Measurements from ENCODE around the gene TGFB1.

Gene TGFB1

DNA sequence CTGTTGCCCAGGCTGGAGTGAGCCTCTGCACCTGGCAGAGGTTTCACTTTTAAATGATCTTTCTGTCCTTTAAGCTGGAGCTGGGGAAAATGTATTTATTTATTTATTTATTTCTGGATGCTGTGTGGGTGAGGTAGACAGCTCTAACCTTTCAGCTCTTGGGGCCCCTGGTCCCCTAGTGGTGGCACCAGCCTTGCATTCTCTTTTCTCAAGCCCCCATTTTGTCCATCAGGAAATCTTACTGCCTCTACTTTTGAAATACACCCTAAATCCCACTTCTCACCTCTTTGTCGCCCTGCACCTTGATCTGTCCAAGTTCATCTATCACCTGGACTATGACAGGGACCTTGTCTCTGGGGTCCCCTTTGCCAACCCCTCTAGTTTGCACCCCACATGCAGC lies 12.4 kb upstream of the TGFB1 start:
- H4K20me1 ChIP-seq (ENCODE audit: insufficient read depth, low read length, poor library complexity, severe bottlenecking) = no peaks in the 10 kb centered on the region
- H3K9ac ChIP-seq (ENCODE audit: low read depth, low read length, poor library complexity, severe bottlenecking) = no peak overlapping the region
- H3K9me3 ChIP-seq (ENCODE audit: insufficient read depth, low read depth, low read length) = no peaks in the 10 kb centered on the region
- H3K4me1 ChIP-seq (ENCODE audit: insufficient read depth, low read length, poor library complexity, severe bottlenecking) = peaks cover 18% of the 10 kb centered on the region
- H3K4me3 ChIP-seq (ENCODE audit: low read length, poor library complexity, severe bottlenecking) = no peak overlapping the region
- no peaks in the 10 kb centered on the region for H3K9me2 ChIP-seq (replicated peaks; ENCODE audit: low read depth, low read length)
- no peaks in the 10 kb centered on the region for H3K36me3 ChIP-seq (ENCODE audit: insufficient read depth, low read length)
- peaks cover 21% of the 10 kb centered on the region for H3K79me2 ChIP-seq (ENCODE audit: insufficient read depth, low read length)
- H2AFZ ChIP-seq (ENCODE audit: low read length) = no peak overlapping the region
- peak overlapping the region; percentile 4 for H3K4me2 ChIP-seq (ENCODE audit: low read depth, low read length, poor library complexity, severe bottlenecking)
- no peaks in the 10 kb centered on the region for H3F3A ChIP-seq (ENCODE audit: low read depth)
- no peaks in the 10 kb centered on the region for H3K27me3 ChIP-seq (ENCODE audit: insufficient read depth, low read length, poor library complexity, severe bottlenecking)
- TF ChIP-seq, protein P1, sequence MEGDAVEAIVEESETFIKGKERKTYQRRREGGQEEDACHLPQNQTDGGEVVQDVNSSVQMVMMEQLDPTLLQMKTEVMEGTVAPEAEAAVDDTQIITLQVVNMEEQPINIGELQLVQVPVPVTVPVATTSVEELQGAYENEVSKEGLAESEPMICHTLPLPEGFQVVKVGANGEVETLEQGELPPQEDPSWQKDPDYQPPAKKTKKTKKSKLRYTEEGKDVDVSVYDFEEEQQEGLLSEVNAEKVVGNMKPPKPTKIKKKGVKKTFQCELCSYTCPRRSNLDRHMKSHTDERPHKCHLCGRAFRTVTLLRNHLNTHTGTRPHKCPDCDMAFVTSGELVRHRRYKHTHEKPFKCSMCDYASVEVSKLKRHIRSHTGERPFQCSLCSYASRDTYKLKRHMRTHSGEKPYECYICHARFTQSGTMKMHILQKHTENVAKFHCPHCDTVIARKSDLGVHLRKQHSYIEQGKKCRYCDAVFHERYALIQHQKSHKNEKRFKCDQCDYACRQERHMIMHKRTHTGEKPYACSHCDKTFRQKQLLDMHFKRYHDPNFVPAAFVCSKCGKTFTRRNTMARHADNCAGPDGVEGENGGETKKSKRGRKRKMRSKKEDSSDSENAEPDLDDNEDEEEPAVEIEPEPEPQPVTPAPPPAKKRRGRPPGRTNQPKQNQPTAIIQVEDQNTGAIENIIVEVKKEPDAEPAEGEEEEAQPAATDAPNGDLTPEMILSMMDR (conservative IDR thresholded peaks at IDR 0.05; ENCODE audit: low read length) = peak; percentile 49; the same call in 1 of the 2 replicates
- TF ChIP-seq EZH2phosphoT487 (IDR thresholded peaks at IDR 0.05; ENCODE audit: borderline replicate concordance) = no peak

DNA sequence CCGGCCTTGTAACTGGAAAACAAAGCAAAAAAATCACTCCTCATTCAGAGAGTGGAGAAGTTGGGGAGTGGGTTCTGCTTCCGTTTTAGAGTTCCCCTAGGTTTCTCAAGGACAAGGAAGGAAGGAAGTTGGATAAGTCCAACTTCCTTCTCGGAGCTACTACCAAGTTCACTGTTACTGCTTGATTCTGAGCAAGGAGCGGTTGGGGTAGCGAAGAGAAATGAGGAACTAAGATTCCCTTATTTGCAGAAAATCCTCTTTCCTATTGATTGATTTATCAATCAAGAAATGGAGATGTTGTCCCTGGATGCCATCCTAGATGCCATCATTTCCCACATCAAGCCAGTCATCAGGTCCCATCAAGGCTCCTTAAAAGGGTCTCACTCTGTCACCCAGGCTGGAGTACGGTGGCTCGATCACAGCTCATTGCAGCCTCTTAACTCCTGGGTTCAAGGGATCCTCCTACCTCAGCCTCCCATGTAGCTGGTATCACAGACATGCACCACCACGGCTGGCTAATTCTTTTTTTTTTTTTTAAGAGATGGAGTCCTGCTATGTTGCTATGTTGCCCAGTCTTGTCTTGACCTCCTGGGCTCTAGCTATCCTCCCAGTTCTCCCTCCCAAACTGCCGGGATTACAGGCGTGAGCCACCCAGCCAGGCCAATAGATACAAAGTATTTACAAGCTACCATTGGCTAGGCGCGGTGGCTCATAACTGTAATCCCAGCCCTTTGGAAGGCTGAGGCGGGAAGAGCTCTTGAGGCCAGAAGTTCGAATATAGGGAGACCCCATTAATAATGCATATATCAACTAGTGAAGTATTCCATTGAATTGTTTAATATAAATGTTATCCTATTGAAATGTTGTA lies 11.0 kb upstream of the TGFB1 start:
- peak overlapping the region; percentile 90 for H3K9ac ChIP-seq (ENCODE audit: low read depth, low read length, poor library complexity, severe bottlenecking)
- peak overlapping the region; percentile 88 for H3K4me2 ChIP-seq (ENCODE audit: low read depth, low read length, poor library complexity, severe bottlenecking)
- H3K9me2 ChIP-seq (replicated peaks; ENCODE audit: low read depth, low read length) = no peaks in the 10 kb centered on the region
- H2AFZ ChIP-seq (ENCODE audit: low read length) = peak overlapping the region; percentile 65
- no peaks in the 10 kb centered on the region for H4K20me1 ChIP-seq (ENCODE audit: insufficient read depth, low read length, poor library complexity, severe bottlenecking)
- H3K9me3 ChIP-seq (ENCODE audit: insufficient read depth, low read depth, low read length) = no peaks in the 10 kb centered on the region
- peaks cover 18% of the 10 kb centered on the region for H3K4me1 ChIP-seq (ENCODE audit: insufficient read depth, low read length, poor library complexity, severe bottlenecking)
- peak overlapping the region; percentile 84 for H3K4me3 ChIP-seq (ENCODE audit: low read length, poor library complexity, severe bottlenecking)
- TF ChIP-seq, protein P1 (conservative IDR thresholded peaks at IDR 0.05; ENCODE audit: low read length) = no peak
- no peak for TF ChIP-seq EZH2phosphoT487 (IDR thresholded peaks at IDR 0.05; ENCODE audit: borderline replicate concordance)
- H3F3A ChIP-seq (ENCODE audit: low read depth) = no peaks in the 10 kb centered on the region
- peaks cover 21% of the 10 kb centered on the region for H3K79me2 ChIP-seq (ENCODE audit: insufficient read depth, low read length)
- H3K36me3 ChIP-seq (ENCODE audit: insufficient read depth, low read length) = no peaks in the 10 kb centered on the region
- H3K27me3 ChIP-seq (ENCODE audit: insufficient read depth, low read length, poor library complexity, severe bottlenecking) = no peaks in the 10 kb centered on the region

DNA sequence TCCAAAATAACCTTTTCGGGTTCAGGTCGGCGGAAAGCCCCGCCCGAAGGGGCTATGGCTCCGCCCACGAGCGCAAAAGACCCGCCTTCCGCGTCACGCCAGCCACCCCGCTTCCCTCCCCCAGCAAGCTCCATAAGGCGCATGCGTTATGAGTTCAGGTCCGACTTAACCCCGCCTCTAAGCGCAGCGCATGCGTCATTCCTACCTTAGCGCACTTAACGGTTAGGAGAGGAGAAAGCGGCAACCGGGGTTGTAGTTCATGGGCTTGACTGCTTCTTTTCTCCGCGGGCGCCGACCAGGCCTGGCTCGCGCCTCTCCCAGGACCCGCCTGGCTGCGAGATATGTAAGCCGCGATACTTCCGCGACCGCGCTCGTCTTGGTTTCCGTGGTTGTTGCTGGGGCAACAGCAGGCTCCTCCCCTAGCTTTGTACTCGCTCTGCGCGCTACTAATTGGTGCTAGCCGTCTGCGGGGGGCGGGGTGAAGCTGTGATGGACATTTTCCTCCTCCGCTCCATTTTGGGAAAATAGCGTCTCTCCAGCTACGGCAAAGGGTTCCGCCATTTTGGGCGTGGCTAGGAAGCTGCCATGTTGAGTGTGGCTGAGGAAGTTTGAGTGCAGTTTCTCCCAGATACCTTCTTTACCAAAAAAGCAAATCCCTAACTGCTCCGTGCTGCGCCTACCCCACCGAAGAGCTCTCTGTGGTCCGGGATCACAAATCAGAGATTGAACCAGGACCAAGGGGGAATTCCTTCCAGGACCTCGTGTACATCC lies 10.2 kb upstream of the TGFB1 start, which contains the start of gene B9D2:
B9D2 (minus strand) TSS at position 397 of the 771 bp plus-strand sequence. CDS start 630 bp downstream, outside the sequence.
- Histone ChIP-seq H3K9me3 (ENCODE audit: insufficient read depth, low read depth, low read length) (no peaks in the 10 kb centered on the region), H3K36me3 (ENCODE audit: insufficient read depth, low read length) (no peaks in the 10 kb centered on the region), H3K4me1 (ENCODE audit: insufficient read depth, low read length, poor library complexity, severe bottlenecking) (peaks cover 18% of the 10 kb centered on the region), H3K4me3 (ENCODE audit: low read length, poor library complexity, severe bottlenecking) (peak within 1 kb of the TSS; percentile 84), H3K27me3 (ENCODE audit: insufficient read depth, low read length, poor library complexity, severe bottlenecking) (no peaks in the 10 kb centered on the region), H3K9me2 (replicated peaks; ENCODE audit: low read depth, low read length) (no peaks in the 10 kb centered on the region), H2AFZ (ENCODE audit: low read length) (peak within 1 kb of the TSS; percentile 85), H4K20me1 (ENCODE audit: insufficient read depth, low read length, poor library complexity, severe bottlenecking) (no peaks in the 10 kb centered on the region), H3F3A (ENCODE audit: low read depth) (no peaks in the 10 kb centered on the region), H3K9ac (ENCODE audit: low read depth, low read length, poor library complexity, severe bottlenecking) (peak within 1 kb of the TSS; percentile 90), H3K79me2 (ENCODE audit: insufficient read depth, low read length) (peaks cover 21% of the 10 kb centered on the region), H3K4me2 (ENCODE audit: low read depth, low read length, poor library complexity, severe bottlenecking) (peak within 1 kb of the TSS; percentile 88)
- TF ChIP-seq, protein P1 (conservative IDR thresholded peaks at IDR 0.05; ENCODE audit: low read length) = no peak
- TF ChIP-seq EZH2phosphoT487 (IDR thresholded peaks at IDR 0.05; ENCODE audit: borderline replicate concordance) = no peak

Data from Loucy (cell line).